Mesenchymal stem cell (in vitro differentiated cells and primary cell): ENCODE data around the gene KLHL1.

Experiments
- DNase-seq: peaks from one replicate; pipeline ENCODE4 v3.0.0-alpha.2; 2013
- H2AFZ ChIP-seq: one replicate; pipeline ENCODE4 v1.6.1; 2013; ENCODE audit warnings: low read depth, mild to moderate bottlenecking, control low read depth, inconsistent platforms, low read length, moderate library complexity
- H2AK5ac ChIP-seq: 2 replicates; pipeline ENCODE4 v1.6.1; 2013; ENCODE audit warnings: low read length, moderate library complexity, mild to moderate bottlenecking, inconsistent platforms; ENCODE audit not compliant: severe bottlenecking
- H2BK120ac ChIP-seq: one replicate; pipeline ENCODE4 v1.6.1; 2013; ENCODE audit warnings: low read depth, mild to moderate bottlenecking, inconsistent platforms, low read length, moderate library complexity
- H2BK12ac ChIP-seq, 2 experiments: one replicate each; pipeline ENCODE4 v1.6.1; 2013; ENCODE audit warnings: inconsistent platforms in 2 of 2, low read length in 2 of 2, mild to moderate bottlenecking in 2 of 2, moderate library complexity in 2 of 2, control low read depth in 1 of 2
- H2BK15ac ChIP-seq: one replicate; pipeline ENCODE4 v1.6.1; 2013; ENCODE audit warnings: mild to moderate bottlenecking, low read depth, inconsistent platforms; ENCODE audit not compliant: poor library complexity, severe bottlenecking
- H2BK5ac ChIP-seq: 2 replicates; pipeline ENCODE4 v1.6.1; 2013; ENCODE audit warnings: low read depth, mild to moderate bottlenecking, low read length, control low read depth, inconsistent platforms; ENCODE audit not compliant: poor library complexity, severe bottlenecking
- H3K14ac ChIP-seq, 2 experiments: one replicate each; pipeline ENCODE4 v1.6.1; 2013; ENCODE audit warnings: inconsistent platforms in 2 of 2, low read length in 2 of 2, control low read depth in 1 of 2, mild to moderate bottlenecking in 1 of 2, moderate library complexity in 1 of 2
- H3K18ac ChIP-seq, 2 experiments: one replicate each; pipeline ENCODE4 v1.6.1; 2013; ENCODE audit warnings: inconsistent platforms in 2 of 2, low read length in 2 of 2, control low read depth in 1 of 2, low read depth in 1 of 2, mild to moderate bottlenecking in 1 of 2
- H3K23ac ChIP-seq, 2 experiments: one replicate each; pipeline ENCODE4 v1.6.1; 2013; ENCODE audit warnings: inconsistent platforms in 2 of 2, low read length in 2 of 2, mild to moderate bottlenecking in 2 of 2, moderate library complexity in 2 of 2, control low read depth in 1 of 2
- H3K27ac ChIP-seq: 2 replicates; pipeline ENCODE4 v1.5.1; 2013; ENCODE audit warnings: mild to moderate bottlenecking, moderate library complexity, low read length, control low read depth, inconsistent platforms; ENCODE audit not compliant: poor library complexity, severe bottlenecking
- H3K27me3 ChIP-seq, 2 experiments: 2 replicates each; pipeline versions ENCODE4 v1.6.1 to v1.7.0; 2013; ENCODE audit warnings: low read length in 2 of 2, mild to moderate bottlenecking in 2 of 2, moderate library complexity in 2 of 2, control low read depth in 1 of 2, inconsistent platforms in 1 of 2; ENCODE audit not compliant: control insufficient read depth in 1 of 2, insufficient read depth in 1 of 2
- H3K36me3 ChIP-seq, 2 experiments: 2 replicates each; pipeline versions ENCODE4 v1.6.1 to v1.7.0; 2013; ENCODE audit warnings: low read length in 2 of 2, control low read depth in 1 of 2, inconsistent platforms in 1 of 2, low read depth in 1 of 2, mild to moderate bottlenecking in 1 of 2; ENCODE audit not compliant: insufficient read depth in 2 of 2, control insufficient read depth in 1 of 2
- H3K4ac ChIP-seq, 2 experiments: one replicate each; pipeline ENCODE4 v1.6.1; 2013; ENCODE audit warnings: inconsistent platforms in 2 of 2, low read length in 2 of 2, mild to moderate bottlenecking in 2 of 2, moderate library complexity in 2 of 2, control low read depth in 1 of 2, low read depth in 1 of 2
- H3K4me1 ChIP-seq: 2 replicates; pipeline ENCODE4 v1.6.1; 2013; ENCODE audit warnings: low read depth, low read length, control low read depth; ENCODE audit not compliant: control insufficient read depth, insufficient read depth
- H3K4me2 ChIP-seq: 2 replicates; pipeline ENCODE4 v1.6.1; 2013; ENCODE audit warnings: low read length, mild to moderate bottlenecking, inconsistent platforms; ENCODE audit not compliant: poor library complexity, severe bottlenecking
- H3K4me3 ChIP-seq, 2 experiments: 2 replicates each; pipeline versions ENCODE4 v1.5.1 to v1.7.0; 2013; ENCODE audit warnings: low read length in 2 of 2, mild to moderate bottlenecking in 2 of 2, control low read depth in 1 of 2, low read depth in 1 of 2; ENCODE audit not compliant: insufficient read depth in 1 of 2
- H3K79me1 ChIP-seq: replicated peaks from 2 replicates; pipeline ENCODE4 v1.6.1; 2013; ENCODE audit warnings: mild to moderate bottlenecking, control low read depth, low read length, inconsistent platforms; ENCODE audit not compliant: poor library complexity, severe bottlenecking
- H3K9ac ChIP-seq: 2 replicates; pipeline ENCODE4 v1.7.0; 2013; ENCODE audit warnings: mild to moderate bottlenecking, low read length, moderate library complexity
- H3K9me3 ChIP-seq: 2 replicates; pipeline ENCODE4 v1.7.0; 2013; ENCODE audit warnings: mild to moderate bottlenecking, low read length; ENCODE audit not compliant: control insufficient read depth
- H4K8ac ChIP-seq: one replicate; pipeline ENCODE4 v1.6.1; 2013; ENCODE audit warnings: inconsistent platforms, mild to moderate bottlenecking, low read length, moderate library complexity
- H4K91ac ChIP-seq: one replicate; pipeline ENCODE4 v1.6.1; 2013; ENCODE audit warnings: mild to moderate bottlenecking, low read length, inconsistent platforms
- WGBS: methylation state at CpG from one replicate; pipeline ENCODE4 v1.1.7; 2013; ENCODE audit warnings: mixed read lengths; 5-methylcytosine and 5-hydroxymethylcytosine counted together

The KLHL1 gene

GRCh38 chr13:70098669-70099068, 9.6 kb downstream of the KLHL1 start:
- H3K9ac ChIP-seq: no peak overlapping the region
- no CpG with 5 or more reads among the region's 1 CpG for WGBS
- no peak overlapping the region for H3K14ac ChIP-seq
- no peak overlapping the region for H3K4me2 ChIP-seq
- H2BK15ac ChIP-seq: no peak overlapping the region
- no peak overlapping the region for H4K91ac ChIP-seq
- no peak overlapping the region for H4K8ac ChIP-seq
- H3K4ac ChIP-seq: no peak overlapping the region
- H3K4me3 ChIP-seq: no peak overlapping the region
- no peaks in the 10 kb centered on the region for H3K79me1 ChIP-seq
- peak; percentile 25 for DNase-seq
- H2BK12ac ChIP-seq: no peak overlapping the region
- no peak overlapping the region for H2BK120ac ChIP-seq
- no peaks in the 10 kb centered on the region for H3K27me3 ChIP-seq
- no peaks in the 10 kb centered on the region for H3K4me1 ChIP-seq
- no peak overlapping the region for H3K18ac ChIP-seq
- no peaks in the 10 kb centered on the region for H3K36me3 ChIP-seq
- no peak overlapping the region for H3K27ac ChIP-seq
- H3K9me3 ChIP-seq: no peaks in the 10 kb centered on the region
- no peak overlapping the region for H2AFZ ChIP-seq
- H2BK5ac ChIP-seq: no peak overlapping the region
- H3K23ac ChIP-seq: no peak overlapping the region
- H2AK5ac ChIP-seq: no peak overlapping the region

- Histone ChIP-seq H3K4ac (no peak overlapping the region), H3K4me1 (no peaks in the 10 kb centered on the region)
Measured at GRCh38 chr13:70090036-70090723, 18.1 kb downstream of the KLHL1 start.

GRCh38 chr13:70088926-70089325, 19.3 kb downstream of the KLHL1 start:
- H3K36me3 ChIP-seq: no peaks in the 10 kb centered on the region
- 86% methylated on average over 1 of the region's 2 CpGs for WGBS
- no peaks in the 10 kb centered on the region for H3K27me3 ChIP-seq
- H2BK12ac ChIP-seq: no peak overlapping the region
- no peaks in the 10 kb centered on the region for H3K79me1 ChIP-seq
- no peak overlapping the region for H2BK120ac ChIP-seq
- no peak overlapping the region for H4K91ac ChIP-seq
- no peak overlapping the region for H3K9ac ChIP-seq
- H3K14ac ChIP-seq: no peak overlapping the region
- H3K23ac ChIP-seq: no peak overlapping the region
- no peak overlapping the region for H2AFZ ChIP-seq
- no peak overlapping the region for H3K4me3 ChIP-seq
- no peaks in the 10 kb centered on the region for H3K9me3 ChIP-seq
- no peak overlapping the region for H3K4me2 ChIP-seq
- no peak overlapping the region for H4K8ac ChIP-seq
- H2AK5ac ChIP-seq: no peak overlapping the region
- H2BK5ac ChIP-seq: no peak overlapping the region
- H2BK15ac ChIP-seq: no peak overlapping the region
- no peak overlapping the region for H3K27ac ChIP-seq
- H3K18ac ChIP-seq: no peak overlapping the region
- DNase-seq: peak; percentile 13
- H3K4ac ChIP-seq: no peak overlapping the region
- no peaks in the 10 kb centered on the region for H3K4me1 ChIP-seq

More at GRCh38 chr13:70090036-70090723, 18.1 kb downstream of the KLHL1 start:
- Histone ChIP-seq H2BK5ac (no peak overlapping the region), H3K18ac (no peak overlapping the region), H2BK120ac (no peak overlapping the region), H3K23ac (no peak overlapping the region), H3K4me3 (no peak overlapping the region), H2BK15ac (no peak overlapping the region), H3K36me3 (no peaks in the 10 kb centered on the region), H3K9me3 (no peaks in the 10 kb centered on the region), H3K27ac (peak overlapping the region; percentile 74), H3K79me1 (no peaks in the 10 kb centered on the region), H4K91ac (no peak overlapping the region), H3K9ac (no peak overlapping the region), H4K8ac (no peak overlapping the region), H2AFZ (no peak overlapping the region), H3K14ac (no peak overlapping the region), H3K27me3 (no peaks in the 10 kb centered on the region), H3K4me2 (no peak overlapping the region), H2BK12ac (no peak overlapping the region), H2AK5ac (no peak overlapping the region)
- WGBS: no CpG with 5 or more reads among the region's 2 CpGs
- DNase-seq: no peak

- H3K4me2 ChIP-seq: no peak overlapping the region
- H3K9ac ChIP-seq: no peak overlapping the region
- H3K79me1 ChIP-seq: no peaks in the 10 kb centered on the region
- DNase-seq: no peak
- no peak overlapping the region for H2BK5ac ChIP-seq
- WGBS: 92% methylated on average over 3 of the region's 4 CpGs
- H4K91ac ChIP-seq: no peak overlapping the region
- no peaks in the 10 kb centered on the region for H3K9me3 ChIP-seq
- H4K8ac ChIP-seq: no peak overlapping the region
- H2BK120ac ChIP-seq: no peak overlapping the region
- H2BK15ac ChIP-seq: no peak overlapping the region
- H3K27ac ChIP-seq: peak overlapping the region; percentile 40
- no peak overlapping the region for H2AFZ ChIP-seq
- no peak overlapping the region for H3K23ac ChIP-seq
- H2BK12ac ChIP-seq: no peak overlapping the region
- no peak overlapping the region for H2AK5ac ChIP-seq
- H3K4me3 ChIP-seq: no peak overlapping the region
- no peak overlapping the region for H3K18ac ChIP-seq
- no peak overlapping the region for H3K14ac ChIP-seq
- H3K4me1 ChIP-seq: no peaks in the 10 kb centered on the region
- H3K27me3 ChIP-seq: no peaks in the 10 kb centered on the region
- H3K36me3 ChIP-seq: no peaks in the 10 kb centered on the region
- H3K4ac ChIP-seq: no peak overlapping the region
Measured at GRCh38 chr13:70087247-70087646, 21.0 kb downstream of the KLHL1 start.
